ENCODE data around the gene GPX4.
A peak's percentile ranks its signal among the peaks of the same experiment; 100 is the strongest.

GPX4 gene

GRCh38 chr19:1069009-1069779, 34.6 kb upstream of the GPX4 start:
- DNase-seq, result no peak

GRCh38 chr19:1070576-1070930, 33.2 kb upstream of the GPX4 start:
- DNase-seq, result no peak

- DNase-seq, result no peak
Observed at GRCh38 chr19:1070931-1071791, 32.6 kb upstream of the GPX4 start.

GRCh38 chr19:1072371-1073015, 31.3 kb upstream of the GPX4 start:
- no peak for DNase-seq

GRCh38 chr19:1073063-1073955, 30.5 kb upstream of the GPX4 start:
- no peak for DNase-seq

- DNase-seq, result no peak
Observed at GRCh38 chr19:1073956-1074517, 29.8 kb upstream of the GPX4 start.

- no peak for DNase-seq
Observed at GRCh38 chr19:1074544-1075283, 29.1 kb upstream of the GPX4 start.

GRCh38 chr19:1076046-1076386, 27.8 kb upstream of the GPX4 start:
- DNase-seq, result no peak

GRCh38 chr19:1076951-1077350, 26.8 kb upstream of the GPX4 start:
- DNase-seq, result no peak

- no peak for DNase-seq
Observed at GRCh38 chr19:1079566-1080111, 24.2 kb upstream of the GPX4 start.

- no peak for DNase-seq
Observed at GRCh38 chr19:1080360-1081161, 23.2 kb upstream of the GPX4 start.

GRCh38 chr19:1081301-1082164, 22.3 kb upstream of the GPX4 start:
- DNase-seq, result no peak

GRCh38 chr19:1082165-1082927, 21.4 kb upstream of the GPX4 start:
- DNase-seq, result peak; percentile 21

GRCh38 chr19:1082928-1083816, 20.6 kb upstream of the GPX4 start:
- DNase-seq, result no peak

- DNase-seq, result no peak
Observed at GRCh38 chr19:1084024-1084868, 19.5 kb upstream of the GPX4 start.

GRCh38 chr19:1085053-1085658, 18.6 kb upstream of the GPX4 start:
- no peak for DNase-seq
